Measurements from ENCODE around the gene PLA2G4C. TPM values are rescaled to one million over a fixed set of nuclear protein-coding genes. Genes with fewer than 3 reads are reported as not detected.

Gene PLA2G4C
- total and polyA plus RNA-seq, 11 donors = 11.0 to 71.5 (median 39.0) TPM

- TF ChIP-seq POLR2A (IDR thresholded peaks at IDR 0.05) (no peak), CTCF (IDR thresholded peaks at IDR 0.05) (no peak)
- DNase-seq (no peak), ATAC-seq (no peak)
- H3K4me1 ChIP-seq = no peaks in the 10 kb centered on the region
- no peak overlapping the region for H3K27ac ChIP-seq
- H3K4me3 ChIP-seq = no peak overlapping the region
- H3K27me3 ChIP-seq = peaks cover 0 to 19% (median 0%) of the 10 kb centered on the region in 9 donors
- H3K9me3 ChIP-seq = peaks cover 0 to 2% (median 0%) of the 10 kb centered on the region in 12 donors
- 75 to 82% (median 77%) methylated on average over 3 of the region's 3 CpGs for WGBS, 4 donors
- intact Hi-C loops (cut with DNase I) = no loop called here
- H3K36me3 ChIP-seq = no peaks in the 10 kb centered on the region
Observed at GRCh38 chr19:48020686-48021085, 89.9 kb downstream of the PLA2G4C start.

- intact Hi-C loops (cut with DNase I) = no loop called here
- WGBS, 4 donors = 87 to 88% (median 88%) methylated on average over 11 of the region's 11 CpGs
- ATAC-seq = no peak
- Histone ChIP-seq H3K27ac (no peak overlapping the region), H3K4me1 (no peaks in the 10 kb centered on the region), H3K36me3 (no peaks in the 10 kb centered on the region), H3K4me3 (no peak overlapping the region), H3K9me3 (peaks cover 0 to 17% (median 2%) of the 10 kb centered on the region in 12 donors), H3K27me3 (peaks cover 0 to 12% (median 0%) of the 10 kb centered on the region in 9 donors)
- no peak for TF ChIP-seq CTCF (IDR thresholded peaks at IDR 0.05)
- no peak for DNase-seq
Observed at GRCh38 chr19:48010932-48011758, 99.5 kb downstream of the PLA2G4C start.

GRCh38 chr19:48006762-48007161 is 103.9 kb downstream of the PLA2G4C start:
- WGBS, 4 donors = 67 to 81% (median 79%) methylated on average over 6 of the region's 6 CpGs
- intact Hi-C loops (cut with DNase I) = no loop called here
- Histone ChIP-seq H3K27me3 (peaks cover 0 to 5% (median 0%) of the 10 kb centered on the region in 9 donors), H3K4me1 (no peaks in the 10 kb centered on the region), H3K9me3 (peaks cover 0 to 15% (median 2%) of the 10 kb centered on the region in 12 donors), H3K27ac (no peak overlapping the region), H3K4me3 (no peak overlapping the region), H3K36me3 (no peaks in the 10 kb centered on the region)
- ATAC-seq (no peak), DNase-seq (no peak)
- TF ChIP-seq CTCF (IDR thresholded peaks at IDR 0.05) = no peak
- no peak for TF ChIP-seq POLR2A (IDR thresholded peaks at IDR 0.05)

- H3K4me3 ChIP-seq = no peak overlapping the region
- H3K9me3 ChIP-seq = peaks cover 0 to 5% (median 0%) of the 10 kb centered on the region in 12 donors
- WGBS, 4 donors = 64 to 69% (median 65%) methylated on average over 5 to 6 of the region's 6 CpGs
- peaks cover 0 to 5% (median 0%) of the 10 kb centered on the region in 9 donors for H3K27me3 ChIP-seq
- TF ChIP-seq CTCF (IDR thresholded peaks at IDR 0.05) (no peak), POLR2A (IDR thresholded peaks at IDR 0.05) (no peak)
- no peak for DNase-seq
- no peaks in the 10 kb centered on the region for H3K36me3 ChIP-seq
- no peak for ATAC-seq
- intact Hi-C loops (cut with DNase I) = no loop called here
- no peaks in the 10 kb centered on the region for H3K4me1 ChIP-seq
- no peak overlapping the region for H3K27ac ChIP-seq
Observed at GRCh38 chr19:48004236-48004635, 106.4 kb downstream of the PLA2G4C start.
